ENCODE data around the gene MICU1. TPM values are rescaled to one million over a fixed set of nuclear protein-coding genes. Genes with fewer than 3 reads are reported as not detected.

MICU1 gene
- polyA plus RNA-seq, 2 donors, result 15.0 to 18.1 TPM

- WGBS, 2 donors, result 84 to 89% methylated on average over 1 of the region's 1 CpG
- H3K4me1 ChIP-seq (ENCODE audit: control insufficient read depth in 2 of 2, insufficient read depth in 2 of 2, low read length in 1 of 2), result peaks cover 0 to 2% of the 10 kb centered on the region in 2 donors
- H3K36me3 ChIP-seq (ENCODE audit: control insufficient read depth in 2 of 2, insufficient read depth in 2 of 2, low read length in 1 of 2), result no peaks in the 10 kb centered on the region
- no peaks in the 10 kb centered on the region for H3K9me3 ChIP-seq (ENCODE audit: control insufficient read depth in 2 of 2, insufficient read depth in 1 of 2, low read depth in 1 of 2, low read length in 1 of 2)
- no peak overlapping the region for H3K27ac ChIP-seq (ENCODE audit: low read depth in 2 of 2, low read length in 1 of 2)
- no peak overlapping the region for H3K4me3 ChIP-seq (ENCODE audit: low read depth in 1 of 2, low read length in 2 of 2)
- no peaks in the 10 kb centered on the region for H3K27me3 ChIP-seq (ENCODE audit: control insufficient read depth in 1 of 2, insufficient read depth in 2 of 2, low read length in 2 of 2)
These were observed 15.4 kb downstream of the MICU1 start for GRCh38 chr10:72610466-72610865.

- Histone ChIP-seq H3K9me3 (ENCODE audit: control insufficient read depth in 2 of 2, insufficient read depth in 1 of 2, low read depth in 1 of 2, low read length in 1 of 2) (no peaks in the 10 kb centered on the region), H3K4me1 (ENCODE audit: control insufficient read depth in 2 of 2, insufficient read depth in 2 of 2, low read length in 1 of 2) (no peaks in the 10 kb centered on the region), H3K36me3 (ENCODE audit: control insufficient read depth in 2 of 2, insufficient read depth in 2 of 2, low read length in 1 of 2) (no peaks in the 10 kb centered on the region), H3K27ac (ENCODE audit: low read depth in 2 of 2, low read length in 1 of 2) (no peak overlapping the region), H3K27me3 (ENCODE audit: control insufficient read depth in 1 of 2, insufficient read depth in 2 of 2, low read length in 2 of 2) (no peaks in the 10 kb centered on the region), H3K4me3 (ENCODE audit: low read depth in 1 of 2, low read length in 2 of 2) (no peak overlapping the region)
- WGBS, 2 donors, result 66 to 84% methylated on average over 3 of the region's 3 CpGs
These were observed 20.8 kb downstream of the MICU1 start for GRCh38 chr10:72605122-72605521.

- 96 to 98% methylated on average over 2 of the region's 2 CpGs for WGBS, 2 donors
These were observed 24.7 kb downstream of the MICU1 start for GRCh38 chr10:72601144-72601543.

GRCh38 chr10:72598769-72599701 is 26.8 kb downstream of the MICU1 start:
- Histone ChIP-seq H3K27me3 (ENCODE audit: control insufficient read depth in 1 of 2, insufficient read depth in 2 of 2, low read length in 2 of 2) (no peaks in the 10 kb centered on the region), H3K4me3 (ENCODE audit: low read depth in 1 of 2, low read length in 2 of 2) (no peak overlapping the region), H3K9me3 (ENCODE audit: control insufficient read depth in 2 of 2, insufficient read depth in 1 of 2, low read depth in 1 of 2, low read length in 1 of 2) (no peaks in the 10 kb centered on the region), H3K4me1 (ENCODE audit: control insufficient read depth in 2 of 2, insufficient read depth in 2 of 2, low read length in 1 of 2) (no peaks in the 10 kb centered on the region), H3K27ac (ENCODE audit: low read depth in 2 of 2, low read length in 1 of 2) (no peak overlapping the region), H3K36me3 (ENCODE audit: control insufficient read depth in 2 of 2, insufficient read depth in 2 of 2, low read length in 1 of 2) (no peaks in the 10 kb centered on the region)
- WGBS, 2 donors, result 76 to 85% methylated on average over 4 of the region's 4 CpGs

More at GRCh38 chr10:72601144-72601543, 24.7 kb downstream of the MICU1 start:
- Histone ChIP-seq H3K36me3 (ENCODE audit: control insufficient read depth in 2 of 2, insufficient read depth in 2 of 2, low read length in 1 of 2) (no peaks in the 10 kb centered on the region), H3K4me3 (ENCODE audit: low read depth in 1 of 2, low read length in 2 of 2) (no peak overlapping the region), H3K27me3 (ENCODE audit: control insufficient read depth in 1 of 2, insufficient read depth in 2 of 2, low read length in 2 of 2) (no peaks in the 10 kb centered on the region), H3K27ac (ENCODE audit: low read depth in 2 of 2, low read length in 1 of 2) (no peak overlapping the region), H3K4me1 (ENCODE audit: control insufficient read depth in 2 of 2, insufficient read depth in 2 of 2, low read length in 1 of 2) (no peaks in the 10 kb centered on the region), H3K9me3 (ENCODE audit: control insufficient read depth in 2 of 2, insufficient read depth in 1 of 2, low read depth in 1 of 2, low read length in 1 of 2) (no peaks in the 10 kb centered on the region)

- Histone ChIP-seq H3K4me3 (ENCODE audit: low read depth in 1 of 2, low read length in 2 of 2) (no peak overlapping the region), H3K36me3 (ENCODE audit: control insufficient read depth in 2 of 2, insufficient read depth in 2 of 2, low read length in 1 of 2) (no peaks in the 10 kb centered on the region), H3K4me1 (ENCODE audit: control insufficient read depth in 2 of 2, insufficient read depth in 2 of 2, low read length in 1 of 2) (no peaks in the 10 kb centered on the region), H3K27me3 (ENCODE audit: control insufficient read depth in 1 of 2, insufficient read depth in 2 of 2, low read length in 2 of 2) (no peaks in the 10 kb centered on the region), H3K9me3 (ENCODE audit: control insufficient read depth in 2 of 2, insufficient read depth in 1 of 2, low read depth in 1 of 2, low read length in 1 of 2) (no peaks in the 10 kb centered on the region), H3K27ac (ENCODE audit: low read depth in 2 of 2, low read length in 1 of 2) (no peak overlapping the region)
- WGBS, 2 donors, result 90 to 100% methylated on average over 1 of the region's 1 CpG
These were observed 28.0 kb downstream of the MICU1 start for GRCh38 chr10:72597897-72598296.

- 90 to 100% methylated on average over 1 of the region's 1 CpG for WGBS, 2 donors
- no peaks in the 10 kb centered on the region for H3K36me3 ChIP-seq (ENCODE audit: control insufficient read depth in 2 of 2, insufficient read depth in 2 of 2, low read length in 1 of 2)
These were observed 30.4 kb downstream of the MICU1 start for GRCh38 chr10:72595436-72595835.

GRCh38 chr10:72593963-72594362 is 31.9 kb downstream of the MICU1 start:
- no peak overlapping the region for H3K4me3 ChIP-seq (ENCODE audit: low read depth in 1 of 2, low read length in 2 of 2)
- H3K9me3 ChIP-seq (ENCODE audit: control insufficient read depth in 2 of 2, insufficient read depth in 1 of 2, low read depth in 1 of 2, low read length in 1 of 2), result no peaks in the 10 kb centered on the region
- no peaks in the 10 kb centered on the region for H3K27me3 ChIP-seq (ENCODE audit: control insufficient read depth in 1 of 2, insufficient read depth in 2 of 2, low read length in 2 of 2)
- H3K4me1 ChIP-seq (ENCODE audit: control insufficient read depth in 2 of 2, insufficient read depth in 2 of 2, low read length in 1 of 2), result no peaks in the 10 kb centered on the region
- H3K27ac ChIP-seq (ENCODE audit: low read depth in 2 of 2, low read length in 1 of 2), result no peak overlapping the region
- H3K36me3 ChIP-seq (ENCODE audit: control insufficient read depth in 2 of 2, insufficient read depth in 2 of 2, low read length in 1 of 2), result no peaks in the 10 kb centered on the region
- WGBS, 2 donors, result 57 to 78% methylated on average over 1 of the region's 1 CpG

More at GRCh38 chr10:72595436-72595835, 30.4 kb downstream of the MICU1 start:
- Histone ChIP-seq H3K4me3 (ENCODE audit: low read depth in 1 of 2, low read length in 2 of 2) (no peak overlapping the region), H3K9me3 (ENCODE audit: control insufficient read depth in 2 of 2, insufficient read depth in 1 of 2, low read depth in 1 of 2, low read length in 1 of 2) (no peaks in the 10 kb centered on the region), H3K4me1 (ENCODE audit: control insufficient read depth in 2 of 2, insufficient read depth in 2 of 2, low read length in 1 of 2) (no peaks in the 10 kb centered on the region), H3K27ac (ENCODE audit: low read depth in 2 of 2, low read length in 1 of 2) (no peak overlapping the region), H3K27me3 (ENCODE audit: control insufficient read depth in 1 of 2, insufficient read depth in 2 of 2, low read length in 2 of 2) (no peaks in the 10 kb centered on the region)

- Histone ChIP-seq H3K27ac (ENCODE audit: low read depth in 2 of 2, low read length in 1 of 2) (no peak overlapping the region), H3K4me3 (ENCODE audit: low read depth in 1 of 2, low read length in 2 of 2) (no peak overlapping the region), H3K27me3 (ENCODE audit: control insufficient read depth in 1 of 2, insufficient read depth in 2 of 2, low read length in 2 of 2) (no peaks in the 10 kb centered on the region), H3K4me1 (ENCODE audit: control insufficient read depth in 2 of 2, insufficient read depth in 2 of 2, low read length in 1 of 2) (no peaks in the 10 kb centered on the region), H3K36me3 (ENCODE audit: control insufficient read depth in 2 of 2, insufficient read depth in 2 of 2, low read length in 1 of 2) (no peaks in the 10 kb centered on the region), H3K9me3 (ENCODE audit: control insufficient read depth in 2 of 2, insufficient read depth in 1 of 2, low read depth in 1 of 2, low read length in 1 of 2) (no peaks in the 10 kb centered on the region)
- whole genome bisulfite sequencing, 2 donors, result 89% methylated on average over 3 of the region's 3 CpGs
These were observed 37.6 kb downstream of the MICU1 start for GRCh38 chr10:72588266-72588665.

- H3K27me3 ChIP-seq (ENCODE audit: control insufficient read depth in 1 of 2, insufficient read depth in 2 of 2, low read length in 2 of 2), result no peaks in the 10 kb centered on the region
- H3K27ac ChIP-seq (ENCODE audit: low read depth in 2 of 2, low read length in 1 of 2), result no peak overlapping the region
- no peaks in the 10 kb centered on the region for H3K9me3 ChIP-seq (ENCODE audit: control insufficient read depth in 2 of 2, insufficient read depth in 1 of 2, low read depth in 1 of 2, low read length in 1 of 2)
- no peaks in the 10 kb centered on the region for H3K4me1 ChIP-seq (ENCODE audit: control insufficient read depth in 2 of 2, insufficient read depth in 2 of 2, low read length in 1 of 2)
- H3K4me3 ChIP-seq (ENCODE audit: low read depth in 1 of 2, low read length in 2 of 2), result no peak overlapping the region
- 96 to 98% methylated on average over 5 of the region's 5 CpGs for WGBS, 2 donors
- no peaks in the 10 kb centered on the region for H3K36me3 ChIP-seq (ENCODE audit: control insufficient read depth in 2 of 2, insufficient read depth in 2 of 2, low read length in 1 of 2)
These were observed 38.3 kb downstream of the MICU1 start for GRCh38 chr10:72587568-72587967.

- no peak overlapping the region for H3K4me3 ChIP-seq (ENCODE audit: low read depth in 1 of 2, low read length in 2 of 2)
- H3K27me3 ChIP-seq (ENCODE audit: control insufficient read depth in 1 of 2, insufficient read depth in 2 of 2, low read length in 2 of 2), result no peaks in the 10 kb centered on the region
- H3K4me1 ChIP-seq (ENCODE audit: control insufficient read depth in 2 of 2, insufficient read depth in 2 of 2, low read length in 1 of 2), result no peaks in the 10 kb centered on the region
- no peaks in the 10 kb centered on the region for H3K36me3 ChIP-seq (ENCODE audit: control insufficient read depth in 2 of 2, insufficient read depth in 2 of 2, low read length in 1 of 2)
- 94 to 96% methylated on average over 4 of the region's 4 CpGs for WGBS, 2 donors
- no peaks in the 10 kb centered on the region for H3K9me3 ChIP-seq (ENCODE audit: control insufficient read depth in 2 of 2, insufficient read depth in 1 of 2, low read depth in 1 of 2, low read length in 1 of 2)
- no peak overlapping the region for H3K27ac ChIP-seq (ENCODE audit: low read depth in 2 of 2, low read length in 1 of 2)
These were observed 51.2 kb downstream of the MICU1 start for GRCh38 chr10:72574636-72575035.

Data from esophagus (tissue), 2 donors.